HuH-7 (cell line): ENCODE data around the gene HIKESHI.

ENCODE experiments used
- DNase-seq: peaks from one replicate; pipeline ENCODE4 v3.0.0; 2011; ENCODE audit warnings: low spot score

Gene HIKESHI

DNA sequence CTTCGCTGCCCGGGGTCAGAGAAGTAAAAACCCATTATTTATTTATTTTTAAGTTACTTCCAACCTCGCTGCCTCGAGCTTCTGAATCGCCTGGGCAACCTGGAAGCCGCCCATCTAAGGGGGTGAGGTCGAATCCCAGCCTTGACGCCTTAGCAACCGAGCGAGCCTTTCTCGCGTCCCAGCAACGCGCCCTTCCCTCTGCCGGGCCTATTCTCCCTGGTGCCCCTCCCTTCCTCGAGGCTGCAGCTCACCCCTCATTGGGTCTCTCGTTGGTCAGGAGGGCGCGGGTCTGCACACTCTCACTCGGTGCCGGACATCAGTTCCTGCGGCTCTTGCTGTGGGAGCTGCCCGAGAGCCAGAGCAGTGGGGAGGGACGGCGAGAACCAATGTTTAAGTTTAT is 72.5 kb downstream of the HIKESHI start, which contains the start of gene CCDC81:
TSS of gene CCDC81 (plus strand) at position 302 of the 400 bp plus-strand sequence. CDS start 277 bp downstream, outside the sequence.
- DNase-seq, result no peak

DNA sequence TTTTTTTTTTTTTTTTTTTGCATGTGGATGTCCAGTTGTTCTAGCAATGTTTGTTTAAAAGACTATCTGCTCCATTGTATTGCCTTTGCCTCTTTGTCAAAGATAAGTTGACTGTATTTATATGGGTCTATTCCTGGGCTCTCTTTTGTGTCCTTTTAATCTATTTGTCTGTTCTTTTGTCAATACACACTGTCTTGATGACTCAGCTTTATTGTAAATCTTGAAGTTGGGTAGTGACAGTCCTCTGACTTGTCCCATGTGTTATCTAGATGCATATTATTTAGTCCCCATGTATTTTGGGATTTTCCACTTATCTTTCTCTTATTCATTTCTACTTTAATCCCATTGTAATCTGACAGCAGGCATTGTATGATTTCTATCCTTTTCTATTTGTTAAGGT is 75.9 kb downstream of the HIKESHI start:
- no peak for DNase-seq

DNA sequence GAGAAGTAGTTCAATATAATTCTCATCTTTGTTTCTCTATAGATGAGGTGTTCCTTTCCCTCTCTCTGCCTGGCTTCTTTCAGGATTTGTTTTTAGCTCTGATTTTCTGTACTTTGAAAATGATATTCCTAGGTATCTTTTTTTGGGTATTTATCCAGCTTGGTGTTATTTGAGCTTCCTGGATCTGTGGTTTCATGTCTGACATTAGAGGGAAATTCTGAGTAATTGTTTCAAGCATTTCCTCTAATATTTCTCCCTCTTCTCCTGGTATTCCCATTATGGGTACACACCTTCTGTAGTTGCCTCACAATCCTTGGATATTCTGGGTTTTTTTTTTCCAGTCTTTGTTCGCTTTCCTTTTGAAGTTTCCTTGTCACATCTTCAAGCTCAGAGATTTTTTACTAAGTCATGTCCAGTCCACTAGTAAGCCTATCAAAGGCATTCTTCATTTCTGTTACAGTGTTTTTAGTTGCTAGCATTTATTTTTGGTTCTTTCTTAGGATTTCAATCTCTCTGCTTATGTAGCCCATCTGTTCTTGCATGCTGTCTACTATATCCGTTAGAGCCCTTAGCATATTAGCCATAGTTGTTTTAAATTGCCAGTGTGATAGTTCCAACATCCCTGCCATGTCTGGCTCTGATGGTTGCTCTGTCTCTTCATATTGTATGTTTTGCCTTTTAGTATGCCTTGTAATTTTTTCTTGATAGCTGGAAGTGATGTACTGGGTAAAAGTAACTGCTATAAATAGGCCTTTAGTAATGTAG is 78.4 kb downstream of the HIKESHI start:
- no peak for DNase-seq

DNA sequence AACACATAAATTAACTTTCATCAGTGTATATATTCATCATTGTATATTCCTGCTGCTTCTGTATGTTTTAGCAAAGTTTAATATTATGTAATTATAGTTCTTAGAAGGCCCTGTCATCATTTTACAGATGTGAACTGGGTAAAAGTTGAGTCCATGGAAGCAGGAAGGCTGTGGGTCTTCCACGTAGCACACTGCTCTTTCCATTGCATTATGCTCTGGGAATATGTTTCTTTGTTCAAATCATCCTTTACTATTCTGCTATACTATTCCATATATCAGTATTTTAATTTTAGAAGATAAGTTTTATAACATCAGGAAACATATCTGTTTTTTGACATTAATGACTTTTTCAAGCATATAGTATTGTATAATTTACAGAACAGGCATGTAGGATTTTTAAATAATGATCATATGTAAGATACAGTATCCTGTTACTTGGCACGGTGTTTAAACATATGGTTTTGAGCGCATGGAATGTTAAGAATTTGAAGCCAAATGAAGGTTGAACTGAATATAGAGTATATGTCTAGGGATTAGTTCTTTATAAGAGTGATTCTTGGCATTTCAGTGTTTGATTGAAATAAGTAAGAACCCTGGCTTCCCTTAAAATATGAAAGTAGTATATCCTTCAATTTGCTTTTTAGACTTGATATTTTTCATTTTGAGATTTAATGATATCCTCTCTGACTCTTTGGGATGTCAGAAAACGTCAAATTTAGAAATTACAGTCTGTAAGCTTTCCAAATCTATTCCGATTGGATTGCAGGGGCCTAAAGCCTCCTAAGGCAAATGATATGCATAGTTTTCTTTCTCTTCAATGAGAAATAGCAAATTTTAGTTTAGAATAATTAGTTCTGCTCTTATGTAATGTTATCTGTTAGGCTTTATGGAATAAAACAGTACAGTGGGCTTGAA is 81.3 kb downstream of the HIKESHI start:
- DNase-seq, result no peak

DNA sequence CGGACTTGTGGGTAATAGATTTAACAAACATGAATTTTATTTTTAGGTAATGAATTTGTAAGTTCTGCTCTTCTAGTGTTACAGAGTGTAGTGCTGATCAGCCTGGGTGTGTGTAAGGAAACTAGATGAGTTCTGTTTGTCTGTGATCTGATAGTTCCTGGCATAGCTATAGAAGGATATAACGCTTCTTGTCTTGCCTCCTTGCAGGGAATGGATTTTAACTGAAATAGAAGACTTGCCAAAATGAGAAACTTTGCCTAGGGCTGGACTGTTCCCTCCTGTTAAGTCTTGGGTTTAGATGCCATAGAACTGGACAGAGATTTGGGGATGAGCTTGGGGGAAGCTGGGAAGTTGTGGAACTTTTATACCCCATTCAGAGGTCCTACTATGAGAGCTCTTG is 84.2 kb downstream of the HIKESHI start:
- no peak for DNase-seq

DNA sequence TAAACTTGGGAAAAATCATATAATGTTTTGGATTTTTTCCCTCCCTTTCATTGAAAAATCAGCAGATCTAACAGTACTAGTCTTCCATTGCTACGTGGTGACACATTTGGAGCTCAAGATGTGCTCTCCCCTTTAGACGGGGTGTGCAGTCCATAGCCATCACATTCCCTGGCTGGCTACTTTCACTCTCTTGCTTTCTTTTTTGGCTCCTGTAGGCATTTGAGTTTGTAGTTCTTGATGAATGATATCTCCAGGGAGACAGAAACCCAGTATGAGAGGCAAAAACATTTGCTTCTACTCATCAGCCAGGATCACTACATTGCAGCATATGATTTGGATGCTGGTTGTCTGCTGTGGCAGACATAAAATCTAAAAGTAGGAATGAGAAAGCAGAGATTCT is 84.7 kb downstream of the HIKESHI start:
- DNase-seq, result no peak

DNA sequence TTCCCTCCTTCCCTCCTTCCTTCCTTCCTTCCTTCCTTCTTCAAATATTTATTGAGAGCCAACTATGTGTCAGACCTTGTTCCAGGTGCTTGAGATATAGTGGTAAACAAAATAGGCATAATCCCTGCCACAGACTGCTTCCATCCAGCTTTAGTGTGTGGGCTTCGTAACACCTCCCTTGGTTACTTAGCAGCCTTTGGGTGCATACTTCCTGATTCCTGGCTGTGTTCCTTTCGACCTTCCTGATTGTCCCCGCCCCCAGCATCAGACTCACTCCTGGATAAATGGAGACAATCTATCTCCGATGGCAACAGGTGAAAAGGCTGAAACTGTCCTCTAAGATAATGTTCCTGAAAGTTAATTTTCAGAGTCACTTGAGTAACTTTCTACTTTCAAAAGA is 86.2 kb downstream of the HIKESHI start:
- no peak for DNase-seq

DNA sequence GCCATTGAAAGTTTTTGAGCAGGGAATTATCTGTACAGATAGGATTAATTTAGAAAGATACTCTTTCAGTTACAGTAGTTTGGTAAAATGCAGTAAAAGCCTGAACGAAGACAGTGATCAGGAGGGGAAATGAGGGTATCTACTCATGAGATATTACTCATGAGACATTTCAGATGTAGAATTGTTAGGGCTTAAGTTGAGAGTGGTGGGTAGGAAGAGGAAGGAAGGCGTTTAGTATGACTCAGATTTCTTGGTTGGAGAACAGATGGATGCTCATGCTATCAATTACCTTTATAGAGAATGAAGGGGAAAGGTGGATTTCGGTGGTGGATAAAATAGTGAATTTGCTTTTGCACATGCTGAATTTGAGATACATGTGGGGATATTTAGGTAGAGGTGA is 88.4 kb downstream of the HIKESHI start:
- no peak for DNase-seq

DNA sequence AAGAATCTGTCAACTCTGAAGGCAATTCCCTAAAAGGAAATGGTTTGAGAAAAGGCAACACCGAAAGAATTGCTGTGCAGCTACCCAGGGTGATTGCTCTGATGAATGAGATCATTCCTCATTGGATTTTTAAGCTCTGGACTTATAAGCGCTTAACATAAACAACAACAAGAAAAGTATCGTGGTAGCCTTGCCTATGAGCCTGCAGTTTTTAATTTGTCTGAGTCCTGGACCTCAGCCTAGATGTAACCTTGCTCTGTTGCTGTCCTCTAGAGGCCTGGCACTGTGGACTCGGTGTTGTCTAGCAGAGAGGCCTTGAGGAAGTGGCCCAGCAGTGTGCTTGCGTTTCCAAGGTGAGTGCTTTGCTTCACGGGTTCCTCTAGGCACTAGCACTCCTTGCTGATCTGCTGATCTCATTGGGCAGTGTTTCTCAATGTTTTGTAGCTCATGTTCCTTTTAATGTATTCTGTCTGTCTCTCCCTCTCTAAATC is 93.1 kb downstream of the HIKESHI start:
- no peak for DNase-seq
